ENCODE data around the gene DAPK2.

The DAPK2 gene

GRCh38 chr15:64052925-64053491 lies 6.7 kb upstream of the DAPK2 start:
- no peak for DNase-seq

- DNase-seq = no peak
Observed at GRCh38 chr15:64051407-64052259, 5.3 kb upstream of the DAPK2 start.

GRCh38 chr15:64051093-64051402 lies 4.8 kb upstream of the DAPK2 start:
- no peak for DNase-seq

- DNase-seq = no peak
Observed at GRCh38 chr15:64050281-64051092, 4.2 kb upstream of the DAPK2 start.

GRCh38 chr15:64048781-64049460 lies 2.6 kb upstream of the DAPK2 start:
- DNase-seq = no peak

GRCh38 chr15:64045774-64046420 lies 388 bp downstream of the DAPK2 start:
- DNase-seq = no peak

- DNase-seq = no peak
Observed at GRCh38 chr15:64045101-64045435, 1.2 kb downstream of the DAPK2 start.

GRCh38 chr15:64044300-64045100 lies 1.8 kb downstream of the DAPK2 start:
- no peak for DNase-seq

GRCh38 chr15:64038878-64039610 lies 7.2 kb downstream of the DAPK2 start:
- no peak for DNase-seq

- no peak for DNase-seq
Observed at GRCh38 chr15:64037966-64038365, 8.3 kb downstream of the DAPK2 start.

GRCh38 chr15:64037116-64037515 lies 9.2 kb downstream of the DAPK2 start:
- DNase-seq = no peak

GRCh38 chr15:64035525-64035924 lies 10.8 kb downstream of the DAPK2 start:
- no peak for DNase-seq

GRCh38 chr15:64034519-64034918 lies 11.8 kb downstream of the DAPK2 start:
- DNase-seq = no peak

GRCh38 chr15:64032329-64032728 lies 14.0 kb downstream of the DAPK2 start:
- no peak for DNase-seq

GRCh38 chr15:64030123-64030522 lies 16.2 kb downstream of the DAPK2 start:
- no peak for DNase-seq

- no peak for DNase-seq
Observed at GRCh38 chr15:64029633-64030032, 16.7 kb downstream of the DAPK2 start.

- no peak for DNase-seq
Observed at GRCh38 chr15:64029110-64029509, 17.2 kb downstream of the DAPK2 start.

- no peak for DNase-seq
Observed at GRCh38 chr15:64026591-64026990, 19.7 kb downstream of the DAPK2 start.

- no peak for DNase-seq
Observed at GRCh38 chr15:64024172-64025050, 21.9 kb downstream of the DAPK2 start.

- DNase-seq = no peak
Observed at GRCh38 chr15:64023220-64023619, 23.1 kb downstream of the DAPK2 start.

Data from NCI-H524 treated with DMSO at 0.1 percent for 48 hours (cell line).